Iris pigment epithelial cell (primary cell): ENCODE data around the gene TBC1D3H.
"Not testable (repeated sequence)": the region's sequence is repeated elsewhere in the genome, so short reads cannot be mapped to it uniquely, and the experiment has no call there.

Experiments
- DNase-seq: peaks from one replicate; pipeline ENCODE4 v3.0.0-alpha.2; 2011; ENCODE audit warnings: low read depth

Gene TBC1D3H

DNA sequence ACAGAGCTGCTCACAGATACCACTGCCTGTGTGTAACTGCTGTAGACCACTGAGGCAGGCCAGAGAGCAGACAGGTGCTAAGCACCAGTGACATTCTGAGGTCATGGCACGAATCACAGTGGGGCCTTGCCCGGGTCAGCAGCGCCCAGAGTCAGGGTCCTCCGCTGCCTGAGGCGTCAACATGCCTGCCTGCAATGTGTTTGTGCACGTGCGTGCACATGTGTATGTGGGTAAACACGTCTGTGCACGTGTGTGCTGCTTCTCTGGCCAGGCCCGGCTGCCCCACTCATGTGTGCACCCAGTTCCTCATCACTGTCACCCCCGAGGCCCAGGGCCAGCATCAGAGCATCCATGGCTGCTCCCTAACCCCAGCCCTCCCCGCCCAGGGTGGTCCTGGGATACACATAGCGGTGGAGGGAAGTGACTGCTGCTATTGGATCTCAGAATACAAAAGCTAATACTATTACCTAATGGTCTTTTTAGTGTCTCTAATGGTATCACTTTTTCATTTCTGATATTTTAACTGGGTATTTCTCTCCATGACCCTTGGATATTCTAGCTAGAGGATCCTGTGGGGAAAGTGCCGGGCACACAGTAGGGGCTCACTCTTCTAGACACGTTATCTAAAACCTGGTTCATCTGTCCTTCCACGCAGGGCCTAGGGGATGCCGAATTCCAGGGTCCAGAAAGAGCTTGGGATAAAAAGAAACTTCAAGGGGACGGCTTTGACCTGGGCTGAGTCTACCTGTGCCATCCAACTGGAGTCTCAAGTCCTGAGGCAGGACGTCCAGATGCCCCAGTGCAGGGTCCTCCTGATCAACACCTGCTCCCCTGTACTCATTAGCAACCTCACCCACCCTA is at the start of gene TBC1D3H:
TBC1D3H (minus strand) TSS at position 51 of the 861 bp plus-strand sequence. CDS start 1,540 bp downstream, outside the sequence.
- DNase-seq: not testable (repeated sequence)

DNA sequence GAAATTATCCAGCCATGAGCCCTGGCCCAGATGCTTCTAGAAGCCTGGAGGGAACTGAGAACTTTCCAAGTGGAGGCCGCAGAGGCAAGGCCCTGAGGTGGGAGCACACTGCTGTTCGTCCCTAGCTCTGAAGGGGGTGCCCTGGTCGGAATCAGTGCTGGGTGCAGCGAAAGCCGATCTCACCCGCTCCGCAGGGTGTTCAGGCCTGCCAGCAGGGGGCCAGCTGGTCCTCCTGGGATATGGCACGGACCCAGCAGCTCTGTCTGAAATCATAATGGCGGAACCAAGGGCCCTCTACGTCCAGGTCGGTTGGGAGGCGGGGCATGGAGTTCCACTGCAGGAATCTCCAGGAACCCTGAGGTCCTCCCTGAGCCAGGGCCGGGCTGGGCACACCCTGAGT is 40.7 kb upstream of the TBC1D3H start:
- not testable (repeated sequence) for DNase-seq

DNA sequence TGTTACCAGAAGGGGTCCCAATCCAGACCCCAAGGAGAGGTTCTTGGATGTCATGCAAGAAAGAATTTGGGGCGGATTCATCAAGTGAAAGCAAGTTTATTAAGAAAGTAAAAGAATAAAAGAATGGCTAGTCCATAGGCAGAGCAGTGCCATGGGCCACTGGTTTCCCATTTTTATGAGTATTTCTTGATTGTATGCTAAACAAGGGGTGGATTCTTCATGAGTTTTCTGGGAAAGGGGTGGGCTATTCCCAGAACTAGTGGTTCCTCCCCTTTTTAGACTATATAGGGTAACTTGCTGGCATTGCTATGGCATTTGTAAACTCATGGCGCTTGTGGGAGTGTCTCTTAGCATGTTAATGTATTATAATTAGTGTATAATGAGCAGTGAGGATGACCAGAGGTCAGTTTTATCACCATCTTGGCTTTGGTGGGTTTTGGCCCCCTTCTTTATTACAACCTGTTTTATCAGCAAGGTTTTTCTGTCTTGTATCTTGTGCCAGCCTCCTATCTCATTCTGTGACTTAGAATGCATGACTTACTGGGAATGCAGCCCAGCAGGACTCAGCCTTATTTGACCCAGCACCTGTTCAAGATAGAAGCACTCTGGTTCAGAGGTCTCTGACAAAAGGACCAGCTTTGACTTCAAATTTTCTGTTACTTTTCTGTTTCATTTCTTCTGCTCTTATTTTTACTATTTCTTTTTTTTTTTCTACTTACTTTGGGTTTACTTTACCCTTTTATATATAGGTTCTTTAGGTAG is 27.1 kb upstream of the TBC1D3H start:
- not testable (repeated sequence) for DNase-seq

DNA sequence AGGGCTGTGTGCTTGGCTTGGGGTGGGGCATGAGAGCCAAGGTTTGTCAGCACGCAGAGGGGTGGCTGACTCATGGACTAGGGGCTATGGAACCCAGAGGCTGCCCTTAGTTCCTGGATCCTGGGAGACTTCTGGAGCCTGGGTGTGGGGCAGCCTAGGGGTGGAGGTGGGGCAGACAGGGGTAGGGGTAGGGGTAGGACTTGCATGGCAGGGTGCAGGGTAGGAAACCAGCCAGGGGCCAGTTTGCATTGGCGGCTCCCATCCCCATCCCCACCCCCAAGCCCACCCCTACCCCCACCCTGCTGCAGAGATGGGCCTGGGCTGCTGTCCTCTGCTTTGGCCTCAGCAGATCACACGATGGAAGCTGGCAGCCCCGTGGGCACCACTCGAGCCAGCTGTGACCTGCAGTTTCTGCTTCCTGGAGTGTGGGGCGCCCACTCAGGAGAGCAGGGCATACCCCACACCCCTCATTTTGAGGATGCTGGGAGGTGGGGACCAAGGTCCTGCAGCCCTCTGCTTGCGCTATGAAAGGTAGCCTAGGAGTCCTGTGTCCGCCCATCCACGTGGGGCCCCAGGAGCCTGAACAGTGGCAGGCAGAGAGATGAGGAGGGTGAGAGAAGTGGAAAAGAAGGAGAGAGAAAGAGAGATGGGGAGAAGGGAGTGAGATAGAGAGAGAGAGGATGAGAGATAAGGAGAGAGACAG is 2.9 kb upstream of the TBC1D3H start:
- not testable (repeated sequence) for DNase-seq

DNA sequence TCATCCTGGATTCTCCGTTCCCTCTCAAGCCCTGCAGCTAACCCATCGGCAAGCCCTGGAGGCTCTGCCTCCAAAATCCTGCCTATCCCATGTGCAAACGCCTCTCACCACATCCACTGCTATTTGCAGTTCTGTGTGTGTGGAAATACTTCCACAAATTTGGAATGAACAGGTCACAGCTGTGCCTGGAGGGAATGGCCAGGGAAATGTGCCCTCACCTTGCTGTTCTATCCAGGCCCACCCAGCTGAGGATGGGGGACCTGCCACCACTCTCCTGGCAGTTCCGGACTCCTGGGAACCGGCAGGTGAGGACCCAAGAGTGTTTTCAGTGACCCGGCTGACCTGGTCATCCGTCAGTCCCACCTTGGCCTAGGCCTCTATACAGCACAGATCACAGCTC is 12.3 kb downstream of the TBC1D3H start:
- not testable (repeated sequence) for DNase-seq

DNA sequence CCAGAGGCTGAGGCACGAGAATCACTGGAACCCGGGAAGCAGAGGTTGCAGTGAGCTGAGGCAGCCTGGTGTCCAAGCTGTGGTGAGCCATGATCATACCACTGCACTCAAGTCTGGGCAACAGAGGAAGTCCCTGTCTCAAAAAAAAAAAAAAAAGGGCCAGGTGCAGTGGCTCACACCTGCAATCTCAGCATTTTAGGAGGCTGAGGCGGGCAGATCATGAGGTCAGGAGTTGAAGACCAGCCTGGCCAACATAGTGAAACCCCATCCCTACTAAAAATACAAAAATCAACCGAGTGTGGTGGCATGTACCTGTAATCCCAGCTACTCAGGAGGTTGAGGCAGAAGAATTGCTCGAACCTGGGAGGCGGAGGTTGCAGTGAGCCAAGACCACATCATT is 25.7 kb downstream of the TBC1D3H start:
- not testable (repeated sequence) for DNase-seq
